GM21447 (cell line): ENCODE data around the gene ITCH.

ENCODE experiments used
- ATAC-seq: cut with Tn5 transposase; IDR thresholded peaks from one replicate; pipeline ENCODE4 v1.9.1; 2021; ENCODE audit not compliant: unreplicated experiment

The ITCH gene

DNA sequence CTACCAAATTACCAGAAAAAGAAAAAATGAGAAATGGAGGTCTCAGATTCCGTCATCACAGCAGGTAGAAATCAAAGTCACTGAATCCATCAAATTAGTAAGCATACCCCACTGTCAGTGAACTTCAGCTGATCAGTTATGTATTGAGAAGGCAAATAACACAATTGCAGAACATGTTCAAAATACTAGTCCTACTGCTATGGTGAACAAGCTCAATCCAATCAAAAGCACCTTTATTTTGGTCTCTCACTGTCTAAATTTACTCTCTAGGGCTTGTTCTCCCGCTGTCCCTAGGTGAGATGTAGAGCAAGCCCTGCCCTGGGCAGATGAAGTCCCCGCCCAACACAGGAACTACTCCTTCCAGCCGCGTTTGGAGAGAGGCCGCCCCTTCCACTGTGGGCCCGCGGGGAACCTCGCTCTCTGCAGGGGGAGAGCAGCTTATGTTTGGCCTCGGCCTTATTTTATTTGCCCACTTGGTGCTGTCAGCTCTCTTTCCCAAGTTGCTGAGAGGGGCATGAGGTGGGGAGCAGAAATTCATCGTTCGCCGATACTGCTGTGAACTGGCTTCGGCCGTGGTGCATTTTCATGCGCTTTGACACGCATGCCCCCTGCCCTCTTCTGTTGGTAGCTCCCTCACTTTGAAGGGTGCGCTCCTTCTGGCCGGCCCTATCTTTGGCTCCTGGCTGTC is 181.2 kb downstream of the ITCH start:
- ATAC-seq: no peak

DNA sequence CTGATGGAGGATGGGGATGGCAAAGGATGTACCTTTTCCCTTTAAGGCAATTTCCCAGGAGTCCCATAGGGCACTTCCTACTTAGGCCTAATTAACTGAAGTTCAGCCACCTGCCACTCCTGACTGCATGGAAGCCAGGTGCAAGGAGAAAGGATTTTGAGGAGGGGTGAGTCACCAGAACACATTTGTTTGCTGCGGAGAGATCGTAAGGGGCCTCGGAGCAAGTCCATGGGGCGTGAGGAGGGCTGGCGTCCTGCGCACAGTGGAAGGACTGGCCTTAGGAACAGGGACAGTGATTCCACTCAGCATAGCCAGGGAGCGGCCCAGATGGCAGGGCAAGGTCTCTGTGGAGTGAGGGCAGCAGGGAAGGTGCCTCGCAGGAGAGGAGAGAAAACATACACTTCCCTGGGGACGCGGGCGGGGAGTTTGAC is 183.7 kb downstream of the ITCH start:
- no peak for ATAC-seq

DNA sequence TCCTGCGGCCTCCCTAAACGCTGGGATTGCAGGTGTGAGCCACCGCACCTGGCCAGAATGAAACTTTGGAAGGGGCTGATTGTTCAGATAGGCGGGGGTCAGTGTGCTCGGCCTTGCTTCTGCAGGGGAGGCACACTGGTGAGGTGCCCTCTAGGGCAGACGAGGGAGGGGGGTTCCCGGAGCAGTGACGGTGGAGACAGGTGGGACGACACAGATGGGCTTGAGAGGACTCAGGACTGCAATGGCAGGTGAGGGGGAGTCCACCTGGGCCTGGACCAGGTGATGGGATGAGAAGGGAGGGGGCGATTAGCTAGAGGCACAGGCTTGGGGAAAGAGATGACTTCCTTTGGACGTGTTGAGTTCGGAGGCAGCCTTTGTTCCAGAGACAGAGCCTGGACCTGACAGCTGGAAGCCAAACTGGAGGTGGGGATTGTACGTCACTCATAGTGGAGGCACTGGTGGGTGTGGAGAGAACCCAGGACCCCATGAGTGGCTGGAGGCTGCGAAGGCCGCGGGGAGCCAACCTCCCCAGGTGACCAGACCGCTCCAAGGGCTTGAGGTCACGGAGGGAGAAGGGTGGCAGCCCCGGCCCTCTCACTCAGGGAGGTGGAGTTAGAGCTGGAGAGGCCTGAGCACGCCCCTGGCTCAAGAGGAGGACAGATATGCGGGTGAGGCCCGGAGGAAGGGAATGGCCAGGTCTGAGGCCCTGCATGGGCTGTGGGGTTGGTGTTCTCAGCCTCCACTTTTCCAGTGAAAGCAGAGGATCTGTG is 185.0 kb downstream of the ITCH start:
- ATAC-seq: no peak

DNA sequence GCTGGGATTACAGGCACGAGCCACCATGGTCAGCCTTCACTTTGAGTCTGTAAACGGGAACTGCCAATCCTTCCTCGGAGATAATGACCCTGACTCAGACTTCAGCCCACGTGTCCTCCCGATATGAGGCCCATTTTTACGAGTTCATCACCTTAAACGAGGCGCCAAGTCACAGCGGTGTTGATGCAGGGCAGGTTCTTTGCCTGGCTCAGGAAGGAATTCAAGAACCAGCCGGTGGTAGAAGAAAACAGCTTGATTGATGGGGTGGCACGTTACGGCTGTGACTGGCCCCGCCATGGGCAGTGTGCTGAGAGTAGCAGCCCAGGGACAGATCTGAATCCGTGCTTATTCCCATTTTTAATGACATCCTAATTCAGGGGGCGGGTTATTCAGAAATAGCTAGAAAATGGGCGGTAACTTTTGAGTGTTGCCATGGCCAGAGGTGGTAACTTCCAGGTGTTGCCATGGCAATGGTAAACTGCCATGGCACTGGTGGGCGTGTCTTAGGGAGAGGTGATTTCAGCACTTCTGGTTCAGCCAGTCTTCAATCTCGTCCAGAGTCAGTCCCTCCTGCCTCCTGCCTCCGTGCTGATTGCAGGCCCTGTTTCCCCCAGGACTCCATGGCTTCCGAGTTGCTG is 186.3 kb downstream of the ITCH start:
- ATAC-seq: no peak

DNA sequence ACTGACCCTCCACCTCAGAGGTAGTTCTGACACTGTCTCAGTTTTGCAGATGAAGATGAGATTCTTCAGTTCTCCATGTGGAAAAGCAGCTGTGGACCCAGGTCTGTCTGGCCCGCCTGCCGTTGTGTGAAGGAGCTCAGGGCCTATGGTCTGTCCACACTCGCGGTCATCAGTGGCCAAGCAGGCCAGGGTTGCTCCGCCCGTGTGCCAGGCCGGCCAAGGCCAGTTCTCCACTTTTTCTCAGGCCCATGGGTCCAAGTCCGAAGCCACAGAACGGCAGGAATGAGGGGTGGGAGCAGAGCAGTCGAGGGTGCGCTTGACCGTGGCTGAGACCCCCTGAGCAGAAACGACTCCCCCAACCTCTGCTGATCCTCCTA is 186.8 kb downstream of the ITCH start:
- no peak for ATAC-seq

DNA sequence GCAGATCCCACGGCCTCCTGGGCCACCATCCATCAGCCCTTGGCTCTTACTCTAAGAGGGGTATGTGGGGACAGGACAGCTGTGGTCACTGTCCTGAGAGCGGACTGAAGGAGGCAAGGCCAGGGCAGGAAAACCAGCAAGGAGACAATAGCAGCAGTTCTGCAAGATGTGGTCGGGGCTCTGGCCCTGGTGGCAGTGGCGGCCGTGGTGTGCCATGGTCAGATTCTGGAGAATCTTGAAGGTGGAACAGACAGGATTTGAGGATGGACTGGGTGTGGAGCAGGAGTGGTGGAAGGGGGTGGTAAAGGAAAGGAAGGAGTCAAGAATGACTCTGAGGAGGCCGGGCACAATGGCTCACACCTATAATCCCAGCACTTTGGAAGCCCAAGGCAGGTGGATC is 189.5 kb downstream of the ITCH start:
- no peak for ATAC-seq

DNA sequence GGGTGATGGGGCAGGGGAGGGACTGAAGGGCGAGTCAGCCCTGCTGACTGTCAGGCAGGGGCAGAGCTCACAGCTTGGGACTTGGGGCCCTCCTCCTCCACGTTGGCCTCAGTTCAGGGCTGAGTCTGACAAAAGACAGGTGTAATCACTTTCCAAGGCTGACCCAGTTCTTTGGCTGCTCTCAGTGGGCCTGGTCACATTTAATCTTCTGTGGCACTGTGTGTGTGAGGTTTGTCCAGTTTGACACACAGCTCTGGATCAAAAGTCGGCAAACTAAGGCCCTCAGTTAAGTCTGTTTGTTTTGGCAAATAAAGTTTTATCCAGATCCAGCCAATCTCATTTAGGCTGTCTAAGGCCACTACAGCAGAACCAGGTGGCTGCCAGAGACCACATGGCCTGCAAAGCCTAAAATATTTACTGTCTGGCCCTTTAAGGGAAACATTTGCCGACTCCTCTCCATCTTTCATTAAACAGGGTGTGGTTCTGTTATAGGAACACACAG is 190.3 kb downstream of the ITCH start:
- ATAC-seq: no peak

DNA sequence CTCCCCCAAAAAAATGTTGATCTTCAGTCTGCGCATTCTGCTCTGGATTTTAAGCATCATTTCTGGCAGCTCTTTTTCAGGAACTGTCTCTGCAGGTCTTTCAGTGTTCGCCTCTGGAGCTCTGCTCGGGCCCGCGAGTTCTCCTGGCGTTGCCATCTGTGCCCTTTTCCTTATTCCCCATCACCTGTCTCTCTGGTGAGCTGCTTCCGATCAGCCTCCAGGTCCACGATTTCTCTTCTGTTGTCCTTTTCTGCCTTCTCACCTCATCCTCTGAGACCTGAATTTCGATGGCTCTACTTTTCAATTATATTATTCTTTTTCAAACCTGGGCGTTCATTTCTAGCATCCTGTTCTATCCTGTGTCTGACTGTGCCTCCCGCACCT is 194.9 kb downstream of the ITCH start:
- ATAC-seq: no peak

DNA sequence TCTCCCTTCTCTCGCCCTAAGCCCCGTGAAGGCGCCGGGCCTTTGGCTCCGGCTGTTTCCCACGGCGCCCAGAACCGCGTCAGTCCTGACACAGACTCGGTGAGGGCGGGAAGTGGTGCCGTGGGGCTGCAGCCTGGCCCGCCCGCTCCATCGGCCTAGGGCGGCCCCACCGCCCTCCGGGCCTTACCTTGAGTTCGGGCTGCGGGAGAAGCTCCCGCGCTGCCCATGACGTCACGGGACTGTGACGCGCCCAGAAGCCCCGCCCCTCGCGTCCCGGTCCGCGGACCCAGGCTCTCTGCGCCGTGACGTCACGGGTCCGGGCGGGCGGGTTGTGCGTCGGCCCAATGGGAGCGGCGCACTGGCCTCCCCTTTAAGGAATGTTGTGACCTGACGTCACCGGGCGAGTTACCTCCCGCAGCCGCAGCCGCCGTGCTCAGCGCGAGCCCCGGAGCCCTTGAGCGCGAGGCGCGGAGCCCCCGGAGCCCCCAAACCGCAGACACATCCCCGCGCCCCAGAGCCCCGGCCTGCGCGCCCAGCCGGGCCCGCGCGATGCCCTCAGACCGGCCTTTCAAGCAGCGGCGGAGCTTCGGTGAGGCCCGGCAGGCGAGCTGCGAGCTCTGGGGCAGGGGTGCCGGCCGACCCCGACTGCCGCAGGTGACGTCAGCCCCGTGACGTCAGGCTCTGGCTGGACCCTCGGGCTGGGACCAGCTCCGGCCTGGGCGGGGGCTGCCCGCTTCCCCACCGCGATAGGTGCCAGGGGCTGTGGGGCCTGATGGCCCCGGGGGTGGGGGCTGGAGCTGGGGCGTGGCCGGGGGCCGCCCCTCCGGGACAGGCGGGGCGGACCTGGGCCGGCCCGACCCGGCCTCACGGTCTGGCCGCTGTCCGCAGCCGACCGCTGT is 195.5 kb downstream of the ITCH start, which contains the start of gene MAP1LC3A:
Gene MAP1LC3A (plus strand): TSS at position 399 of the 899 bp plus-strand sequence. CDS start 151 bp downstream, at position 550.
- ATAC-seq: no peak

DNA sequence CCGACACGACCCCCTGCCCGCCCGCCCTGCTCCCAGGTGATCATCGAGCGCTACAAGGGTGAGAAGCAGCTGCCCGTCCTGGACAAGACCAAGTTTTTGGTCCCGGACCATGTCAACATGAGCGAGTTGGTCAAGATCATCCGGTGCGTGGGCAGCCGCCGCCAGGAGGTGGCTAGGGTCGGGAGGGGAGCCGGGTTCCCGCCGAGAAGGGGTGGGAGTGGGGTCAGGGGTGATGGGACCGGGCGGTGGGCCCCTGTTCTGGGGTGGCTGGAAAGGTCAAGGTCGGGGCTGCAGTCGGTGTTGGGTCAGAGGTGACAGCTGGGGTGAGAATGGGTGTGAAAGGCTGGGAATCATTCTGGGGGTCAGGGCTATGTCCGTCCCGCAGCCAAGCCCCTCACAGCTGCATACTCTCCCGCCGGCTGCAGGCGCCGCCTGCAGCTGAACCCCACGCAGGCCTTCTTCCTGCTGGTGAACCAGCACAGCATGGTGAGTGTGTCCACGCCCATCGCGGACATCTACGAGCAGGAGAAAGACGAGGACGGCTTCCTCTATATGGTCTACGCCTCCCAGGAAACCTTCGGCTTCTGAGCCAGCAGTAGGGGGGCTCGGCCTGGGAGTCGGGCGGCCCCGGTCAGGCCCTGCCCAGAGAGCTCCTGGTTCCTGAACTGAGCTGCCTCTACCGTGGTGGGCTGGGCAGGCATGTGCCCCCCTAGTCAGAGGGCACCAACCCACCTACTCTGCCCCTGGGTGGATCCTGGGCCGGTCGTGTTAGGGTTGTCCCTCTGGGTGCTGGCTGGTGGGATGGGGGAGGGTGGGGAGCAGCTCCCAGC is 196.5 kb downstream of the ITCH start:
- ATAC-seq: no peak

DNA sequence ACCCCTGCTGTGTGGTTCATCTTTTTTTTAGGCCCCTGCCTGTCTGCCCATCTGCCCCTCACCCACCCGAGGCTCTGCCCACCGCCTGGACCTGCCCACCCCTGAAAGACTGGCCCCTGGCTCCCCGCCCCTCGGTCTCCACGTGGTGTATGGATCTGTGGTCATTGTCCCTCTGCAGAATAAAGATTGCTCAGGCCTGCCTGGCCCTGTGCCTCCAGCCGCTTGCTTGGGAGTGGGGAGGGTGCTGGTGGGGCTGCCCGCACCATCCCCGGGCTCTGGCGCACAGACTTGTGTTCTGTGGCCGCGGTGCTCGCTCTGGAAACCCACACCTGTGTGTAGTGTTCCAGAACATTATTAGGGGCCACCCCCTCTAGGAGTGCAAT is 197.1 kb downstream of the ITCH start:
- no peak for ATAC-seq

DNA sequence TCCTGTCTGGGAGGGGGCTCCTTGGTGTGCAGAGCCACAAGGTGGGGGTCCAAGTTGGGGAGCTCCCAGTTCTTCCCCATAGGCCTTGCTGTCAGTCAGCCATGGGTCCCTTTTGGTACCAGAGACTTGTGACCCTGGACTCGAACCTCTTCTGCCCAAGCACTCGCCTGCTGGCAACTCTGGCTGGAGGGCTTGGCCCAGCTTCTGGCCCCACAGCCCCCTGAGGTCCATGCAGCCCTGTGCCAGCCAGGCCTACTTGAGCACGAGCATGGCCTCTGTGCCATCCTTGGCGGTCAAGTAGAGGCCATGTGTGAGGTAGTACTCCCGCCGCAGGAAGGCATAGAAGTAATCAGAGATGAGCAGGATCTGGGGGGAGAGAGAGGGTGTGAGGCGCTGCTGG is 197.5 kb downstream of the ITCH start:
- no peak for ATAC-seq
